ENCODE results near the gene NRTN. TPM values are rescaled to one million over a fixed set of nuclear protein-coding genes. Genes with fewer than 3 reads are reported as not detected.

Gene NRTN
- total RNA-seq, 1 donor from 2014 or later, result 3.7 TPM

DNA sequence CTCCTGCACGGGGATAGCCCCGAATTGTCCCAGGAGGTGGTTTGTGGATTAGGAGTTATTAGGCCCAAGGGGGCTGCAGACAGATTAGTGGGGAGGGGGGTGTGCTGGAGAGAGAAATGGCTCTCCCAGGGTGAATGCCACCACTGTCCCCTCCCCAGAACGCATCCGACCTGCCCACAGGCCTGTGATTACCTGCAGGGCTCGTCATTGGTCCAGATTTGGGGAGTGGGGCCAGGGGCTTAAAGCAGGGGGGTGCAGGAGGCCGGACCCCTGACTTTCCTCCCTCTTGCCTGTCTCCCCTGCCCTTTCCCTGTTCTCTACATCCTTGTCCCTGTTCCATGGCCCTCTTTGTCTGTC lies 1.2 kb downstream of the NRTN start:
- Histone ChIP-seq H3K27ac (no peak overlapping the region), H3K36me3 (no peaks in the 10 kb centered on the region), H3K27me3 (peaks cover 8% of the 10 kb centered on the region), H3K4me1 (peaks cover 26% of the 10 kb centered on the region), H3K4me3 (peak overlapping the region in 1 of 2 donors; percentile 2), H3K9me3 (no peaks in the 10 kb centered on the region)
- no peak for DNase-seq (ENCODE audit: extremely low spot score in 2 of 2)
- intact Hi-C loops (cut with DNase I), result loop anchor here (5.0 kb wide), 1 partner anchor 86 kb away; no protein-coding TSS in a partner anchor
- TF ChIP-seq, protein P1, sequence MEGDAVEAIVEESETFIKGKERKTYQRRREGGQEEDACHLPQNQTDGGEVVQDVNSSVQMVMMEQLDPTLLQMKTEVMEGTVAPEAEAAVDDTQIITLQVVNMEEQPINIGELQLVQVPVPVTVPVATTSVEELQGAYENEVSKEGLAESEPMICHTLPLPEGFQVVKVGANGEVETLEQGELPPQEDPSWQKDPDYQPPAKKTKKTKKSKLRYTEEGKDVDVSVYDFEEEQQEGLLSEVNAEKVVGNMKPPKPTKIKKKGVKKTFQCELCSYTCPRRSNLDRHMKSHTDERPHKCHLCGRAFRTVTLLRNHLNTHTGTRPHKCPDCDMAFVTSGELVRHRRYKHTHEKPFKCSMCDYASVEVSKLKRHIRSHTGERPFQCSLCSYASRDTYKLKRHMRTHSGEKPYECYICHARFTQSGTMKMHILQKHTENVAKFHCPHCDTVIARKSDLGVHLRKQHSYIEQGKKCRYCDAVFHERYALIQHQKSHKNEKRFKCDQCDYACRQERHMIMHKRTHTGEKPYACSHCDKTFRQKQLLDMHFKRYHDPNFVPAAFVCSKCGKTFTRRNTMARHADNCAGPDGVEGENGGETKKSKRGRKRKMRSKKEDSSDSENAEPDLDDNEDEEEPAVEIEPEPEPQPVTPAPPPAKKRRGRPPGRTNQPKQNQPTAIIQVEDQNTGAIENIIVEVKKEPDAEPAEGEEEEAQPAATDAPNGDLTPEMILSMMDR (IDR thresholded peaks at IDR 0.05), result no peak
- TF ChIP-seq POLR2AphosphoS5 (IDR thresholded peaks at IDR 0.05; ENCODE audit: insufficient read depth in 1 of 2, low read depth in 1 of 2) (no peak), POLR2A (IDR thresholded peaks at IDR 0.05) (no peak)

DNA sequence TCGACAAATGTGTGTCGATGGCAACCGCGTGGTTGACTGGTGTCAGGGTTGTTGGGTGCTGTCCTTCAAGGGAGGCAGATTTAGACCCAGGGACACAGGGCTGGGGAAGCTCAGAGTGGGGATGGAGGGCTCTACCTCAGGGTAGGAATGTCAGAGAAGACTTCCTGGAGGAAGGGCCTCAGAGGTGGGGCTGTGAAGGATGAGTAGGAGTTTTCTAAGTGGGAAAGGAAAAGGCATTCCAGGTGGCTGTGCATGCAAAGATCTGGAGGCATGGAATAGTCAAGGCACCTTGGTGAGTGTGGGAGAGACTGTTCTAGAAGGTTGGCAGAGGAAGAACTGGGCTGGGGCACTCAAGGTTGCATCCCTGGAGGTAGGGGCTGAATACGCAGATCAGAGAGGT lies 2.0 kb downstream of the NRTN start:
- Histone ChIP-seq H3K4me3 (no peak overlapping the region), H3K9me3 (no peaks in the 10 kb centered on the region), H3K27ac (no peak overlapping the region), H3K36me3 (no peaks in the 10 kb centered on the region), H3K27me3 (peaks cover 8% of the 10 kb centered on the region), H3K4me1 (peaks cover 23% of the 10 kb centered on the region)
- DNase-seq (ENCODE audit: extremely low spot score in 2 of 2), result no peak
- TF ChIP-seq, protein P1 (IDR thresholded peaks at IDR 0.05), result no peak
- TF ChIP-seq POLR2AphosphoS5 (IDR thresholded peaks at IDR 0.05; ENCODE audit: insufficient read depth in 1 of 2, low read depth in 1 of 2) (no peak), POLR2A (IDR thresholded peaks at IDR 0.05) (no peak)
- intact Hi-C loops (cut with DNase I), result loop anchor here (5.0 kb wide), 1 partner anchor 85 kb away; no protein-coding TSS in a partner anchor

DNA sequence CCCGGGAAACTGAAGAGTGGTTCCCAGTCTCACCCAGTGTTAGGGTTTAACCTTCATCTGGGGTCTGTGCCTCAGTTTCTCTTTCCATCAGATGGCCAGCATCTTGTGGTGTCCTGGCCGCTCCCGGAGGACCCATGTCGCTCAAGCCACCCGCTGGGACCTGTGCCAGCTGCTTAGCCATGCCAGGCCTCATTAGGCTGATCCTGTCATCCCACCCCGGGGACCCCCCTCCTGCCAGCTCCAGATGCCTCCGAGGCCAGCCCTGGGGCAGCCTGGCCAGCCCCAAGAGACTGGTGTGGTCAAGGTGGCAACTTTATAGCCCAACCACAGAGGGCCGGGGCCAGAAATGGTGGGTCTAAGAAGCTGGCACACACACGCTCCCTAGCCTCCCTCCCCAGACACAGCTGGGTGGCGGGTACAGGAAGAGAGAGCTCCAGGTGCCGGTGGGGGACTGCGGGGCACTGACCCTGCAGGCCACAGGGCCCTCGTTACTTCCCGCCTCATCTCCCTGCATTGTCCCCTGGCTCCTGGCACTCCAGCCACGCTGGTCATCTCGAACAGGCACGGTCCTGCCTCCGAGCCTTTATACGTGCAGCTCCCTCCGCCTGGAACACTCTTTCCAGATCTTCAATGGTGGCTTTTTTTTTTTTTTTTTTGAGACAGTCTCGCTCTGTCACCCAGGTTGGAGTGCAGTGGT lies 3.4 kb downstream of the NRTN start:
- H3K4me1 ChIP-seq, result peaks cover 14% of the 10 kb centered on the region
- DNase-seq (ENCODE audit: extremely low spot score in 2 of 2), result no peak
- H3K4me3 ChIP-seq, result no peak overlapping the region
- no peak overlapping the region for H3K27ac ChIP-seq
- H3K9me3 ChIP-seq, result no peaks in the 10 kb centered on the region
- no peaks in the 10 kb centered on the region for H3K36me3 ChIP-seq
- TF ChIP-seq, protein P1 (IDR thresholded peaks at IDR 0.05), result no peak
- TF ChIP-seq POLR2AphosphoS5 (IDR thresholded peaks at IDR 0.05; ENCODE audit: insufficient read depth in 1 of 2, low read depth in 1 of 2) (no peak), POLR2A (IDR thresholded peaks at IDR 0.05) (no peak)
- intact Hi-C loops (cut with DNase I), result loop anchor here (5.0 kb wide), 1 partner anchor 84 kb away; no protein-coding TSS in a partner anchor
- H3K27me3 ChIP-seq, result peaks cover 8% of the 10 kb centered on the region

DNA sequence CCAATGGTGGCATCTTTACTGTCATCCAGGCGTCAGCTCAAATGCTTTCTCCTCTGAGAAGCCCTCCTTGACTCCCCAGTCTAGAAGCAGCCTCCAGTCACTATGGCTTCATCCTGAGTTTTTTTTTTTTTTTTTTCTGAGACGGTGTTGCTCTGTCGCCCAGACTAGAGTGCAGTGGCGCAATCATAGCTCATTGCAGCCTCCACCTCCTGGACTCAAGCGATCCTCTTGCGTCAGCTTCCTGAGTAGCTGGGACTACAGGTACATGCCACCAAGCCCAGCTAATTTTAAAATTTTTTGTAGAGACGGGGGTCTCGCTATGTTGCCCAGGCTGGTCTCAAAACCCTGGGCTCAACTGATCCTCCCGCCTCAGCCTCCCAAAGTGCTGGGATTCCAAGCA lies 4.2 kb downstream of the NRTN start:
- H3K36me3 ChIP-seq, result no peaks in the 10 kb centered on the region
- peaks cover 7% of the 10 kb centered on the region for H3K4me1 ChIP-seq
- intact Hi-C loops (cut with DNase I), result loop anchor here (5.0 kb wide), 1 partner anchor 83 kb away; no protein-coding TSS in a partner anchor
- no peaks in the 10 kb centered on the region for H3K9me3 ChIP-seq
- no peak for TF ChIP-seq POLR2A (IDR thresholded peaks at IDR 0.05)
- no peak for TF ChIP-seq POLR2AphosphoS5 (IDR thresholded peaks at IDR 0.05; ENCODE audit: insufficient read depth in 1 of 2, low read depth in 1 of 2)
- no peak overlapping the region for H3K4me3 ChIP-seq
- no peak overlapping the region for H3K27ac ChIP-seq
- H3K27me3 ChIP-seq, result peaks cover 8% of the 10 kb centered on the region
- DNase-seq (ENCODE audit: extremely low spot score in 2 of 2), result no peak

DNA sequence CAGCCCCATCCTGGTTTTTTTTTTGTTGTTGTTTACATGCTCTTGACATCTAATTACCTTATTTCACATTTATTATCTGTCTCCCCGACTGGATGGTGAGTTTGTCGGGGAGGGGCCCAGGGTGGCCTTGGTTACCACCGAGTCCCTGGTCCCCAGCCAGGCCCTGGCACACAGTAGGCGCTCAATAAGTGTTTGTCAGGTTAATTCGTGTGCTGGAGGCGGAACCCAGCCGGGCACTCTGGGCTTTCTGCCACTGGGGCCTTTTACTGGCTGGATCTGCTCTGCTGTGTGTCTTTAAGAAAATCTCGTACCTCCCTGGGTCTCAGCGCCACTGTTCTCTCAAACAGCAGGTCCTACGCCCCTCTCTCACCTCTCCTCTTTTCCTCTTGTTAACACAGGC lies 4.6 kb downstream of the NRTN start:
- peaks cover 4% of the 10 kb centered on the region for H3K27me3 ChIP-seq
- TF ChIP-seq, protein P1 (IDR thresholded peaks at IDR 0.05), result no peak
- TF ChIP-seq POLR2AphosphoS5 (IDR thresholded peaks at IDR 0.05; ENCODE audit: insufficient read depth in 1 of 2, low read depth in 1 of 2), result no peak
- intact Hi-C loops (cut with DNase I), result loop anchor here (5.0 kb wide), 1 partner anchor 83 kb away; no protein-coding TSS in a partner anchor

More for the DNA sequence above, 4.6 kb downstream of the NRTN start:
- DNase-seq (ENCODE audit: extremely low spot score in 2 of 2), result no peak
- peaks cover 3% of the 10 kb centered on the region for H3K4me1 ChIP-seq
- H3K4me3 ChIP-seq, result no peak overlapping the region
- no peaks in the 10 kb centered on the region for H3K36me3 ChIP-seq
- H3K27ac ChIP-seq, result no peak overlapping the region
- no peaks in the 10 kb centered on the region for H3K9me3 ChIP-seq

All from vagina (tissue), 2 donors.